Gastrocnemius medialis (tissue), 4 donors: ENCODE measurements around the gene GRIK5.

Experiments
- POLR2A ChIP-seq, 2 donors: fragments of 450-650 bp; IDR thresholded peaks; one replicate each; pipeline ENCODE4 v1.6.1; 2017; ENCODE audit warnings: antibody characterized with exemption in 2 of 2, mild to moderate bottlenecking in 2 of 2, moderate library complexity in 2 of 2
- TF ChIP-seq, protein P1 (sequence below), 5 experiments: fragments of 450-650 bp in 3 of 5; fragments of 200-600 bp in 2 of 5; sonication (generic) in 2 of 5; IDR thresholded peaks in 4 of 5; conservative IDR thresholded peaks in 1 of 5; 1 replicate in 4 of 5; 2 replicates in 1 of 5; pipeline ENCODE4 v1.5.1; 2016 to 2019; ENCODE audit warnings: antibody characterized with exemption in 5 of 5, mild to moderate bottlenecking in 3 of 5, moderate library complexity in 3 of 5

DNA sequence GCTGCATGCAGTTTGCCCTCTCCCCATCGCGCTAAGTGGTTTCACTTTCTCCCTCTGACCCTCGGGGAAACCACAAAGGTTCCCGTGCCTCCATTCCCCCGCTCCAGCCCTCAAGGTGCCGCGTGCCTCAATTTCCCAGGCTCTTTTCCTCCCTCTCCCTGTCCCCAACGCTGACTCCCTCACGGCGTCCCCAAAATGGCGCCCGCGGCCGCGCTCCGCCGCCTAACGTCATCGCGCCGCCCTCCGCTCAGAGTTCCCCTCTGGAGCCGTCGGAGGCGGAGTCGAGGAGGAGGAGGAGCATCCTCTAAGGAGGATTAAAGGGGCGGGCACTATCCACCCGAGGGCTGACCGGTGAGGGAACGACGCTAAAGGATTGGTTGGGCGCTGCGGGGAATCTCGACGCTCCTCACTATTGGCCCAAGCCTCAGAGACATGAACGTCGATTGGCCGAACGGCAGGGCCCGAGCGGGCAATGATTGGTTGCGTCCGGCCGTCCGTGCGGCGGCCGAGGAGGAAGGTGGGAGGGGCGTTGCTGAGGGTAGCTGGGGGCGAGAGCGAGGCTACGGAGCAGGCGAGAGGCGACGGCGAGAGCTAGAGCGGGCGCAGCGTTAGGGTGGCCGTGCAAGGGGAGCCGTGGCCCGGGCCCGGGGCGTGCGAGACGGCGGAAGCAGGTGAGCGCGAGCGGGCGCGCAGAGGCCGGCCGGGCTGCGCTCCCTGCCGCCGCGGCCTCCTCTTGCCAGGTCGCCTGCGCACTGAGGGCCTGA lies 5.8 kb upstream of the GRIK5 start, which contains the start of gene ZNF574:
- peak; percentile 76 to 91 for TF ChIP-seq POLR2A (IDR thresholded peaks at IDR 0.05)
- TF ChIP-seq, protein P1, sequence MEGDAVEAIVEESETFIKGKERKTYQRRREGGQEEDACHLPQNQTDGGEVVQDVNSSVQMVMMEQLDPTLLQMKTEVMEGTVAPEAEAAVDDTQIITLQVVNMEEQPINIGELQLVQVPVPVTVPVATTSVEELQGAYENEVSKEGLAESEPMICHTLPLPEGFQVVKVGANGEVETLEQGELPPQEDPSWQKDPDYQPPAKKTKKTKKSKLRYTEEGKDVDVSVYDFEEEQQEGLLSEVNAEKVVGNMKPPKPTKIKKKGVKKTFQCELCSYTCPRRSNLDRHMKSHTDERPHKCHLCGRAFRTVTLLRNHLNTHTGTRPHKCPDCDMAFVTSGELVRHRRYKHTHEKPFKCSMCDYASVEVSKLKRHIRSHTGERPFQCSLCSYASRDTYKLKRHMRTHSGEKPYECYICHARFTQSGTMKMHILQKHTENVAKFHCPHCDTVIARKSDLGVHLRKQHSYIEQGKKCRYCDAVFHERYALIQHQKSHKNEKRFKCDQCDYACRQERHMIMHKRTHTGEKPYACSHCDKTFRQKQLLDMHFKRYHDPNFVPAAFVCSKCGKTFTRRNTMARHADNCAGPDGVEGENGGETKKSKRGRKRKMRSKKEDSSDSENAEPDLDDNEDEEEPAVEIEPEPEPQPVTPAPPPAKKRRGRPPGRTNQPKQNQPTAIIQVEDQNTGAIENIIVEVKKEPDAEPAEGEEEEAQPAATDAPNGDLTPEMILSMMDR (IDR thresholded peaks at IDR 0.05 in 4 of 5, conservative IDR thresholded peaks at IDR 0.05 in 1 of 5) = no peak
